Motor neuron (in vitro differentiated cells): Measurements from ENCODE around the gene SCN4B. TPM values are rescaled to one million over a fixed set of nuclear protein-coding genes. Genes with fewer than 3 reads are reported as not detected.

Experiments
- ATAC-seq, 8 experiments: fragments of 200-7000 bp; cut with Tn5 transposase; replicated peaks in 6 of 8; 2 replicates each; pipeline ENCODE4 v1.8.0; 2021; ENCODE audit warnings: mild to moderate bottlenecking in 8 of 8, moderate library complexity in 8 of 8
- H3K27ac ChIP-seq, 2 donors: fragments of 250-450 bp; sonication (Bioruptor Pico); 2 replicates each; pipeline ENCODE4 v1.9.0; 2021; ENCODE audit warnings: antibody characterized with exemption in 2 of 2, mild to moderate bottlenecking in 2 of 2, moderate library complexity in 1 of 2
- H3K4me1 ChIP-seq, 2 donors: fragments of 250-450 bp; sonication (Bioruptor Pico); replicated peaks in 1 of 2; 2 replicates each; pipeline ENCODE4 v1.6.1; 2021; ENCODE audit warnings: antibody characterized with exemption in 2 of 2, mild to moderate bottlenecking in 2 of 2, moderate library complexity in 1 of 2
- H3K4me3 ChIP-seq, 5 donors: fragments of 250-450 bp; sonication (Bioruptor Pico); 2 replicates each; pipeline ENCODE4 v1.9.0; 2021; ENCODE audit warnings: antibody characterized with exemption in 5 of 5, mild to moderate bottlenecking in 5 of 5, moderate library complexity in 4 of 5
- WGBS, 10 experiments: fragments of 450-650 bp; shearing (Covaris generic); methylation state at CpG; one replicate each; pipeline ENCODE4 v1.0.0; 2022; 5-methylcytosine and 5-hydroxymethylcytosine counted together
- in situ Hi-C, 9 experiments: fragments of 400-800 bp; cut with MboI; loops; one replicate each; pipeline ENCODE4 v1.15.0; 2021; ENCODE audit warnings: low sequenced_read_pairs in 9 of 9, low pct_unique_long_range_greater_than_20kb in 2 of 9; ENCODE audit not compliant: unreplicated experiment in 9 of 9
- total RNA-seq, 8 experiments: library from RNA; unstranded; fragments of 300-600 nt; gene quantifications; 2 replicates each; pipeline versions ENCODE4 v1.2.3 to v1.2.4, GENCODE V29; 2022

The SCN4B gene
- total RNA-seq, 8 experiments from 2014 or later, result 0.37 to 8.6 (median 0.93) TPM

- peaks cover 5 to 9% of the 10 kb centered on the region in 2 donors for H3K4me1 ChIP-seq
- no peak for ATAC-seq
- 0 to 93% (median 63%) methylated on average over 2 to 4 of the region's 4 CpGs; no CpG with 5 or more reads in 3 of the 10 experiments for WGBS, 10 experiments
- no peak overlapping the region for H3K27ac ChIP-seq
- no peak overlapping the region for H3K4me3 ChIP-seq
- in situ Hi-C loops, result no loop called here
These were observed 57.1 kb downstream of the SCN4B start for GRCh38 chr11:118095493-118095892.

- Histone ChIP-seq H3K27ac (no peak overlapping the region), H3K4me1 (no peaks in the 10 kb centered on the region), H3K4me3 (no peak overlapping the region)
- WGBS, 10 experiments, result 16 to 95% (median 71%) methylated on average over 1 to 5 of the region's 8 CpGs; no CpG with 5 or more reads in 1 of the 10 experiments
- in situ Hi-C loops, result no loop called here
- no peak for ATAC-seq
These were observed 59.6 kb downstream of the SCN4B start for GRCh38 chr11:118092907-118093571.

- no peak overlapping the region for H3K27ac ChIP-seq
- in situ Hi-C loops, result no loop called here
- WGBS, 10 experiments, result 0 to 90% (median 50%) methylated on average over 2 to 6 of the region's 6 CpGs; no CpG with 5 or more reads in 2 of the 10 experiments
- ATAC-seq, result no peak
- H3K4me3 ChIP-seq, result no peak overlapping the region
- H3K4me1 ChIP-seq, result no peaks in the 10 kb centered on the region
These were observed 60.9 kb downstream of the SCN4B start for GRCh38 chr11:118091690-118092089.

- H3K4me3 ChIP-seq, result no peak overlapping the region
- in situ Hi-C loops, result no loop called here
- H3K4me1 ChIP-seq, result no peaks in the 10 kb centered on the region
- peak in 1 of 8 experiments; percentile 26 for ATAC-seq
- WGBS, 10 experiments, result 27 to 100% (median 61%) methylated on average over 1 to 5 of the region's 7 CpGs
- no peak overlapping the region for H3K27ac ChIP-seq
These were observed 62.0 kb downstream of the SCN4B start for GRCh38 chr11:118090545-118091162.

GRCh38 chr11:118088531-118088930, 64.1 kb downstream of the SCN4B start:
- ATAC-seq, result peak in 1 of 8 experiments; percentile 31
- Histone ChIP-seq H3K27ac (no peak overlapping the region), H3K4me3 (no peak overlapping the region), H3K4me1 (no peaks in the 10 kb centered on the region)
- 40 to 90% (median 72%) methylated on average over 1 to 4 of the region's 4 CpGs; no CpG with 5 or more reads in 5 of the 10 experiments for WGBS, 10 experiments
- in situ Hi-C loops, result no loop called here

GRCh38 chr11:118087931-118088330, 64.7 kb downstream of the SCN4B start:
- WGBS, 10 experiments, result 0 to 100% (median 81%) methylated on average over 1 to 6 of the region's 6 CpGs
- ATAC-seq, result no peak
- in situ Hi-C loops, result no loop called here
- H3K27ac ChIP-seq, result no peak overlapping the region
- no peak overlapping the region for H3K4me3 ChIP-seq
- peaks cover 1 to 4% of the 10 kb centered on the region in 2 donors for H3K4me1 ChIP-seq

GRCh38 chr11:118086913-118087768, 65.5 kb downstream of the SCN4B start, which contains the start of gene SMIM35:
TSS of gene SMIM35 (minus strand) at chr11:118086963. CDS start at chr11:118086757, 206 bp downstream.
- 17 to 100% (median 80%) methylated on average over 1 to 2 of the region's 5 CpGs; no CpG with 5 or more reads in 5 of the 10 experiments for WGBS, 10 experiments
- in situ Hi-C loops, result no loop called here
- ATAC-seq, result no peak

GRCh38 chr11:118084656-118085055, 68.0 kb downstream of the SCN4B start:
- no peak for ATAC-seq
- H3K27ac ChIP-seq, result no peak overlapping the region
- H3K4me3 ChIP-seq, result no peak overlapping the region
- in situ Hi-C loops, result no loop called here
- H3K4me1 ChIP-seq, result peaks cover 8 to 12% of the 10 kb centered on the region in 2 donors

More at GRCh38 chr11:118086913-118087768, 65.5 kb downstream of the SCN4B start, which contains the start of gene SMIM35:
- Histone ChIP-seq H3K4me1 (peaks cover 8 to 9% of the 10 kb centered on the region in 2 donors), H3K27ac (no peak within 1 kb of the TSS), H3K4me3 (no peak within 1 kb of the TSS)

- 0 to 100% (median 55%) methylated on average over 1 to 4 of the region's 4 CpGs; no CpG with 5 or more reads in 1 of the 10 experiments for WGBS, 10 experiments
- no peak for ATAC-seq
- H3K4me3 ChIP-seq, result no peak overlapping the region
- in situ Hi-C loops, result no loop called here
- no peak overlapping the region for H3K27ac ChIP-seq
- peaks cover 8 to 16% of the 10 kb centered on the region in 2 donors for H3K4me1 ChIP-seq
These were observed 68.4 kb downstream of the SCN4B start for GRCh38 chr11:118084247-118084646.

Other genes with a start within 250 kb of the SCN4B start
- gene TMPRSS13, start 223.4 kb downstream of the SCN4B start, total RNA-seq, result under 1 TPM in 7 of 8 experiments, not detected in 1; 0.11 to 0.95 (median 0.15) TPM
- 1 to 10 TPM in 4 of 8 experiments, under 1 TPM in 3, not detected in 1; 0.33 to 3.4 (median 1.0) TPM for gene IL10RA, start 166.4 kb downstream of the SCN4B start, total RNA-seq
- gene TMPRSS4, start 75.7 kb downstream of the SCN4B start, total RNA-seq, result 1 to 10 TPM in 3 of 8 experiments, under 1 TPM in 4, not detected in 1; 0.13 to 5.2 (median 0.88) TPM
- gene SMIM35, start 65.9 kb downstream of the SCN4B start, total RNA-seq, result under 1 TPM in 5 of 8 experiments, not detected in 3; 0.09 to 0.52 (median 0.17) TPM
- gene SCN2B, start 23.8 kb upstream of the SCN4B start, total RNA-seq, result 1 to 10 TPM in 1 of 8 experiments, under 1 TPM in 7; 0.08 to 3.4 (median 0.22) TPM
- 1 to 10 TPM in 5 of 8 experiments, under 1 TPM in 2, not detected in 1; 0.13 to 3.1 (median 1.4) TPM for gene JAML, start 72.2 kb upstream of the SCN4B start, total RNA-seq
- gene MPZL3, start 99.5 kb upstream of the SCN4B start, total RNA-seq, result 1 to 10 TPM in 3 of 8 experiments, under 1 TPM in 3, not detected in 2; 0.08 to 6.2 (median 0.75) TPM
- 10 to 100 TPM in 1 of 8 experiments, 1 to 10 TPM in 2, under 1 TPM in 3, not detected in 2; 0.29 to 51.4 (median 1.0) TPM for gene MPZL2, start 111.5 kb upstream of the SCN4B start, total RNA-seq
- 1 to 10 TPM in 1 of 8 experiments, under 1 TPM in 3, not detected in 4; 0.17 to 1.2 (median 0.43) TPM for gene CD3E, start 151.9 kb upstream of the SCN4B start, total RNA-seq
- gene CD3D, start 189.9 kb upstream of the SCN4B start, total RNA-seq, result not detected
- gene CD3G, start 191.5 kb upstream of the SCN4B start, total RNA-seq, result under 1 TPM in 3 of 8 experiments, not detected in 5; 0.24 to 0.71 (median 0.52) TPM
- gene UBE4A, start 206.8 kb upstream of the SCN4B start, total RNA-seq, result 10 to 100 TPM; 25.3 to 57.3 (median 39.1) TPM
- gene ATP5MG, start 248.8 kb upstream of the SCN4B start, total RNA-seq, result 100 to 1,000 TPM; 145 to 207 (median 182) TPM